Erythroblast (primary cell): ENCODE results near the gene CRISP3.

Experiments
- GATA1 ChIP-seq: IDR thresholded peaks from 2 replicates; pipeline ENCODE4 v1.6.1; 2011; ENCODE audit warnings: low read depth, mild to moderate bottlenecking, control low read depth, low read length, moderate library complexity
- POLR2A ChIP-seq: IDR thresholded peaks from 2 replicates; pipeline ENCODE4 v1.6.1; 2011; ENCODE audit warnings: mild to moderate bottlenecking, low read length

GRCh38 chr6:49730251-49730650, 13.9 kb downstream of the CRISP3 start:
- TF ChIP-seq POLR2A = no peak
- TF ChIP-seq GATA1 = no peak
